KG1 (cell line): ENCODE results near the gene CCDC190.
"Not testable (repeated sequence)": the region's sequence is repeated elsewhere in the genome, so short reads cannot be mapped to it uniquely, and the experiment has no call there.

Experiments
- DNase-seq: peaks from one replicate; lab custom pipeline; 2025; lab: John Stamatoyannopoulos, UW

The CCDC190 gene

DNA sequence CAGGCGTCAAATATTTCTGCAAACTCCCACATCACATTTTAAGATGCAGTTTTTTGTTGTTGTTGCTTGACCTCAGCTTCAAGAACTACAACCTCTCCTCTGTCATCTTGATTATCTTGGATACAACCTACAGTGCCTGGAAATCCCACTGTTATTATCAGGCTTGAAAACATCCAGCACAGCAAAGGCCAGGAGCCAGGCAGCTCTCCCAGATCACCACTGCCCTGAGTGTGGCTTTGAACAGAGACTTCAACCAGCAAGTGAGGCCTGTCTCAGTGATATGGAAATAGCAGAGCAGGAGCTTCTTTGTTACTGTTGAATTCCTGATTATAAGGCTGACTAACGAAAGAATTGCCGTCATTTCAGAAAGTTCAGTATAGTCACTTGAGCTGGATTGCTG is 28.5 kb downstream of the CCDC190 start:
- DNase-seq, result no peak

DNA sequence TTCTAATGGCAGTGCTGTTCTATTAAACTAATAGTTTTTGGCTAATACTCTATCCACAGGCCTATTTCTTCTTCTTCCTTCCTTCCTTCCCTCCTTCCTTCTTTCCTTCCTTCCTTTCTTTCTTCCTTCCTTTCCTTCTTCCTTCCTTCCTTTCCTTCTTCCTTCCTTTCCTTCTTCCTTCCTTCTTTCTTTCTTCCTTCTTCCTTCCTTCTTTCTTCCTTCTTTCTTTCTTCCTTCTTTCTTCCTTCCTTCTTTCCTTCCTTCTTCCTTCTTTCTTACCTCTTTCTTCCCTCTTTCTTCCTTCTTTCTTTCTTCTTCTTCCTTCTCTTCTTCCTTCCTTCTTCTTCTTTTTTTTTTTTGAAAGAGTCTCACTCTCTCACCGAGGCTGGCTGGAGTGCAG is 31.7 kb downstream of the CCDC190 start:
- DNase-seq, result no peak

DNA sequence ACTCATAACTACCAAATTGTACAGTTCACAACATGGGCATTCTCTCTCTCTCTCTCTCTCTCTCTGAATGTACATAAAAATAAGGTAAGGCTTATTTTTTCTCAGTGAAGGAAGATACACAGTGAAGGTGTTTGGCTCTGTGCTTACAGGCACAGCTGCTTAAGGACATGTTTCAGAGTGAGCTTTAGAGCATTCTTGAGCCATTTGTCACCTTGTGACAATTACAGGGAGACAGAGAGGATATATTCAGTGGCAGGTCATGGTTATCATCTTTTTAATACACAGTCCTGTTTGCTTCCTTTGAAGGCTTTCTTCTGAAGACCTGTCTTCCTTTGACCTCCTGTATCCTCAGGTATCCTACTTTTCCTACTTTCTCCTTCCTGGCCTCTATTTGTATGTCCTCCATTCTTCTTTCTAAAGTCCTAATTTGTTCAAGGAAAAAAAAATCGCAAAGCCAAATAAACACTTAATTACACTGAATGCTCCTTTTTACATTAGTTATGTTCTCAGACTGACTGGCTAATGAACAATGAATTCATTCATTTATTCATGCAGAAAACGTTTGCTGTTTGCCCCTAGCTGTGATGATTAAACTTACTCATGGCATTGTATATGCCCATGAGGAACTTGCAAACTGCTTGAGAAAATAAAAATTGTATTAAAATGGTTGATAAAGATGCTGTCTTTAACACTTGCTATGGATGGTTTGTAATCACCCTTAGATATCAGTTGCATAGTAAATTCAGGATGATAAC is 37.0 kb downstream of the CCDC190 start:
- DNase-seq, result no peak

DNA sequence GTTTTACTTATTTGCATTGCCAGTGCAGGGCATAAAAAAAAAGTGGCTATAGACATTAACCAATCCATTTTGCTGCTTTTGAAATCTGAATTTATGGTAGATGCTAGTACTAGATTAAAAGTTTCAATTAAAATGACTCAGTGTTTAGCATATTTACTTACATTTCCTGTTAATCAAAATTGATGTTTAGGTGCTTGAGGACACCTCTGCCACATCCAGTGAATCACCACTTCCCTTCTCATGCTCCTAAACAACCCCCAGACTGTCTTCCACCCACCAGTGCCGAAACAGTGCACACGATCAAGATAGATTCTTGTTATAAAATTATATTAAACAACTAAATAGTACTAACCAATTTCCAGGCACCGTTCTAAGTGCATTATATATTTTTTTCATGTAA is 37.7 kb downstream of the CCDC190 start:
- DNase-seq, result no peak

DNA sequence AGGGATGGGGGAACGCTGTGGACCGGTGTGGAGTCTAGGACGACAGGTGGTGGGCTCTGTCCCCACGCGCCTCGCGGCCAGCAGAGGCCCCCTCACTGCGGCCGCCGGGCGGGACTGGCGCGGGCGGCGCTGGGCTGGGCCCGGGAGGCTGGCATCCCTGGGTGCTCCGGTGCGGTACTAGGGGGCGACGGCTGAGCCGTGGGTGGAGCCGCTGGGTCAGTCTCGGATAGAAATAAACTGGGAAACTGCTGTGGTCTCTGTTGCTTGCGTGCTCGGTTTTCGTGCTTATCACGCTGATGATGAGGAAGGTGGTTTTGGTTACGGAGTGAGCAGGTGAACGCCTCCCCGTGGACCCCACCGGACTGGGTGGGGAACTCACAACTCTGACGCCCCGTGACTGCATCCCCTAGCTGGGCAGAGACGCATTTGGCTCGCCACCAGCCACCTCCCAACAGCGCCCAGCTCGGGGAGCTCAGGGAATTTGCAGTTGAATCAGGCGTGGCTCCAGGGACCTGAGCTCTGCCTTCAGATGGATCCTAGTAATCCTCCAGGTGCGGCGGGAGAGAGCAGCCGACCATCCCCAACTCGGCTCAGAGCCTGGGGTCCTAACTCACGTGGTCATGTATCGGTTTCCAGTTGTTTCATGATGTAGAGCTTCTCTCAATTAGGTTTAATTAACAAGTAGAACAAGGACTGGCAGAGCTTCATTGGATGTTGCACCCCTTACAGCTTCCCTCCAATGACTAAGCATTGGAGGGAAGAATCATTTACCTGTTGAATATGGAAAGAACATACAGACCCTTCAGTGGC is 38.4 kb downstream of the CCDC190 start:
- DNase-seq, result no peak

DNA sequence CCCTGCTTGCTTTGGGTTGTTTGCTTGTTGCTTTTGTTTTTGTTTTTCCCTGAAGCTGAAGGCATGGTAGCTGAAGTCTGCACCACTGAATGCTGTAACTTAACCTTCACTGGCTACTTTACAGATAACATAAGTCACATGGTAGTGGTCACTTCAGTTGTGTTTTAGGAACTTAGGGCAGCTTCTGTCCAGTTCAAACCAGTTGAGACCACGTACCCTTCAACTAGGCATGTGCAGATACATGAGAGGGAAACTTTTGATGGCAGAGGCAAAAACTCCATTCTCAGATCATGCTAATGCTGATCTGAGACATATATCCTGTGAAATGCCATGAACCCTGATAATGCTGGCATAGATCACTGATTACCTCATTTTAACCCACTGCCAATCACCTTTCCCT is 42.3 kb downstream of the CCDC190 start:
- not testable (repeated sequence) for DNase-seq

DNA sequence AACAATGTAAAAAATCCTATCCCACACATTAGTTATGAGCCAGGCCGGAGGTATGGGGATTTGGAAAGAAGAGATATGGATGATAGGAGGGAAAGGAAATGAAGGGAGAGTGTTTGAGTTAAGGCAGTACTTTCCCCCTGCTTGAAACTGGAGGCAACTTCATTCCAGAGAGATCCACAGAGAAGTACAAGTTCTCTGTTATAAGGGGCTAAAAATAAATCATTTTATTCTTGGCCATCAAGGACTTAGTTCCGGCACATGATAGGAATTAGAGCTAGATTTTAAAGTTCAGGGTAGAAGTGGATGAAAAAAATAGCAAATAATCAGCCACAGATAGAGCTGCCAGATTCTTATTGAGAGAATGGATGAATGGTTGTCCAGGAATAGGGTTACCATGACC is 42.8 kb downstream of the CCDC190 start:
- not testable (repeated sequence) for DNase-seq

DNA sequence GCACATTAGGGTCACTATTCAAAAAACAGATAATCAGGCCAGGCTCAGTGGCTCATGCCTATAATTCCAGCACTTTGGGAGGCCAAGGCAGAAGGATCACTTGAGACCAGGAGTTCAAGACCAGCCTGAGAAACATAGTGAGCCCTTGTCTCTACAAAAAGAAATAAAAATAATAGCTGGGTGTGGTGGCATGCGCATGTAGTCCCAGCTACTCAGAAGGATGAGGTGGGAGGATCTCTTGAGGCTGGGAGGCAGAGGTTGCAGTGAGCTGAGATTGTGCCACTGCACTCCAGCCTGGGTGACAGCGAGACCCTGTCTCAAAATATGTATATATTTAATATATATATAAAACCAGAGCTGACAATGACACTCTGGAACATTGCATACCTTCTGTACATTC is 48.6 kb downstream of the CCDC190 start:
- not testable (repeated sequence) for DNase-seq

DNA sequence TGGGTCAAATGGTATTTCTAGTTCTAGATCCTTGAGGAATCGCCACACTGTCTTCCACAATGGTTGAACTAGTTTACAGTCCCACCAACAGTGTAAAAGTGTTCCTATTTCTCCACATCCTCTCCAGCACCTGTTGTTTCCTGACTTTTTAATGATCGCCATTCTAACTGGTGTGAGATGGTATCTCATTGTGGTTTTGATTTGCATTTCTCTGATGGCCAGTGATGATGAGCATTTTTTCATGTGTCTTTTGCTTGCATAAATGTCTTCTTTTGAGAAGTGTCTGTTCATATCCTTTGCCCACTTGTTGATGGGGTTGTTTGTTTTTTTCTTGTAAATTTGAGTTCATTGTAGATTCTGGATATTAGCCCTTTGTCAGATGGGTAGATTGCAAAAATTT is 53.5 kb downstream of the CCDC190 start:
- not testable (repeated sequence) for DNase-seq
